BLaER1 (cell line): ENCODE measurements around the gene SLC66A2.
"Not testable (repeated sequence)": the region's sequence is repeated elsewhere in the genome, so short reads cannot be mapped to it uniquely, and the experiment has no call there.

Source experiments
- H3K27ac ChIP-seq: shearing (Covaris generic); formaldehyde crosslinking; 2 replicates; pipeline ENCODE4 v1.8.1; 2022
- H3K27me3 ChIP-seq: shearing (Covaris generic); formaldehyde crosslinking; 2 replicates; pipeline ENCODE4 v1.8.1; 2022
- H3K36me3 ChIP-seq: shearing (Covaris generic); formaldehyde crosslinking; 2 replicates; pipeline ENCODE4 v1.8.1; 2022
- H3K4me1 ChIP-seq: shearing (Covaris generic); formaldehyde crosslinking; 2 replicates; pipeline ENCODE4 v1.8.1; 2022
- H3K4me2 ChIP-seq: shearing (Covaris generic); formaldehyde crosslinking; 2 replicates; pipeline ENCODE4 v1.8.1; 2022
- H3K4me3 ChIP-seq: shearing (Covaris generic); formaldehyde crosslinking; 2 replicates; pipeline ENCODE4 v1.8.1; 2022
- H3K9ac ChIP-seq: shearing (Covaris generic); formaldehyde crosslinking; 2 replicates; pipeline ENCODE4 v1.8.1; 2022
- H3K9me3 ChIP-seq: shearing (Covaris generic); formaldehyde crosslinking; 2 replicates; pipeline ENCODE4 v1.8.1; 2022
- H4K20me1 ChIP-seq: shearing (Covaris generic); formaldehyde crosslinking; 2 replicates; pipeline ENCODE4 v1.8.1; 2022
- Cebpa-rat ChIP-seq: shearing (Covaris generic); IDR thresholded peaks from 2 replicates; pipeline ENCODE4 v1.8.1; 2022

Gene SLC66A2

DNA sequence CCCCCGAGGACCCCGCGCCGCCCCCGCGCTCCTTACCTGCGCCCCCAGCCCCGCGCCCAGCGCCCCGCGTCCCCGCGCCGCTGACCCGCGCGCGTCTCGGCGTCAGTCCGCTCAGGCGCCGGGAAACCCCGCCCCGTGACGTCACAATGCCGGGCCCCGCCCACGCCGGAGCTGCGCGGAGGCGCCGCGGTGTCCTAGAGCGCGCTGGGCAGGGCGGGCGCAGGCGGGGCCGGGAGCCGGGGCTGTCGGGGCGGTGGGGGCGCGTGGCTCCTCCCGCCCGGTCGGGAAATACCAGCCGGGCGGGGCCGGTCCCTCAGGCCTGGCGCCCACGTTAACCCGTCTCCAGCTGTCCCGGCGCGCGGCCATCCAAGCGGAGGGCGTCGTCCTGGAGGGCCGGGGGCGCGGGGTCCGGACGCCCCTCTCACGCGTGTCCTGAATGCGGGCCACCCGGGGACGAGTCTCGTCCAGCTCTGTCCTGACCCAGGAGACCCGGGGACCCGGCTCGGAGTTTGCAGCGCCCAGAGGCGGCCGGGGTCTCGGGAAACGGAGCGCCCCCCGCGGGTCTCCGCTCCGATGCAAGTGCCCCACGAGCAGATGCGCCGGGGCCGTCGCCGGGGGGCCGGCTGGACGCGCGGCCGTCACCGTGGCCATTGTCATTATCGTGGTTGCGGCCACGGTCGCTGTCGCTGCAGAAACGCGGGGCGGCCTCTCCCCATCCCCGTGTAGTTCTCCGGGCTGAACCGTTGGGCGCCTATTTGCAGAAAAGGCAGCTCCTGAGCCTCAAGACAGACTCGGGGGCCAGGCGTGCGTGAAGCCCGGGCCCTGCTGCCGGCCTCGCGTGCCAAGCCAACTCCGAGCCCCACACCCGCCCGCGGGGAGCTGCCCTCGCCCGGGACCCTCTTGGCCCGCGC lies at the start of gene SLC66A2:
Gene SLC66A2, minus strand, starts transcription at position 109 of the 911 bp plus-strand sequence. CDS start 727 bp downstream, outside the sequence.
- peaks cover 23% of the 10 kb centered on the region for H3K36me3 ChIP-seq
- TF ChIP-seq Cebpa-rat, result no peak
- peak within 1 kb of the TSS; percentile 89 for H3K9ac ChIP-seq
- H3K27ac ChIP-seq, result peak within 1 kb of the TSS; percentile 85
- H4K20me1 ChIP-seq, result peaks cover 43% of the 10 kb centered on the region
- H3K4me3 ChIP-seq, result peak within 1 kb of the TSS; percentile 88
- H3K27me3 ChIP-seq, result no peaks in the 10 kb centered on the region
- H3K9me3 ChIP-seq, result no peaks in the 10 kb centered on the region
- peak within 1 kb of the TSS; percentile 99 for H3K4me2 ChIP-seq
- H3K4me1 ChIP-seq, result peaks cover 38% of the 10 kb centered on the region

DNA sequence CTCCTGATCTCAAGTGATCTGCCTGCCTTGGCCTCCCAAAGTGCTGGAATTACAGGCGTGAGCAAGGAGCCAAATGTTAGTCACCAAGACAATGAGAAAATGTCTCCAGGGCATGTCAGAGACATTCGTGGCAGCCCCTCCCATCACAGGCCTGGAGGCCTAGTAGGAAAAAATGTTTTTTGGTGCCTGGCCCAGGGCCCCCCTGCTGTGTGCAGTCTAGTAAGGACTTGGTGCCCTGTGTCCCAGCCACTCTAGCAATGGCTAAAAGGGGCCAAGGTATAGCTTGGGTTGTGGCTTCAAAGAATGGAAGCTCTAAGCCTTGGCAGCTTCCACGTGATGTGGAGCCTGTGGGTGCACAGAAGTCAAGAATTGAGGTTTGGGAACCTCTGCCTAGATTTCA lies 49.4 kb upstream of the SLC66A2 start:
- Histone ChIP-seq H3K27me3 (no peaks in the 10 kb centered on the region), H3K9me3 (peaks cover 36% of the 10 kb centered on the region), H3K4me3 (no peak overlapping the region), H3K4me1 (no peaks in the 10 kb centered on the region), H3K27ac (no peak overlapping the region), H3K4me2 (no peak overlapping the region), H3K9ac (no peak overlapping the region), H3K36me3 (peaks cover 11% of the 10 kb centered on the region; the same call in 1 of the 2 replicates), H4K20me1 (no peaks in the 10 kb centered on the region)
- no peak for TF ChIP-seq Cebpa-rat

DNA sequence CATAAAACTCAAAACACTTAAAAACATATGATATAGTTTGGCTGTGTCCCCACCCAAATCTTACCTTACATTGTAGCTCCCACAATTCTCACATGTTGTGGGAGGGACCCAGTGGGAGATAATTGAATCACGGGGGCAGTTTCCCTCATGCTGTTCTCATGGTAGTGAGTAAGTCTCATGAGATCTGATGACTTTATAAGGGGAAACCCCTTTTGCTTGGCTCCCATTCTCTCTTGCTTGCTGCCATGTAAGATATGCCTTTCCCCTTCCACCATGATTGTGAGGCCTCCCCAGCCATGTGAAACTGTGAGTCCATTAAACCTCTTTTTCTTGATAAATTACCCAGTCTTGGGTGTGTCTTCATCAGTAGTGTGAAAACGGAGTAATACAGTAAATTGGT lies 48.2 kb upstream of the SLC66A2 start:
- H3K4me3 ChIP-seq, H3K27ac ChIP-seq, H4K20me1 ChIP-seq, H3K4me2 ChIP-seq, H3K27me3 ChIP-seq, H3K4me1 ChIP-seq, H3K9ac ChIP-seq: not testable (repeated sequence)
- Histone ChIP-seq H3K36me3 (peaks cover 11% of the 10 kb centered on the region; the same call in 1 of the 2 replicates), H3K9me3 (peaks cover 36% of the 10 kb centered on the region)

DNA sequence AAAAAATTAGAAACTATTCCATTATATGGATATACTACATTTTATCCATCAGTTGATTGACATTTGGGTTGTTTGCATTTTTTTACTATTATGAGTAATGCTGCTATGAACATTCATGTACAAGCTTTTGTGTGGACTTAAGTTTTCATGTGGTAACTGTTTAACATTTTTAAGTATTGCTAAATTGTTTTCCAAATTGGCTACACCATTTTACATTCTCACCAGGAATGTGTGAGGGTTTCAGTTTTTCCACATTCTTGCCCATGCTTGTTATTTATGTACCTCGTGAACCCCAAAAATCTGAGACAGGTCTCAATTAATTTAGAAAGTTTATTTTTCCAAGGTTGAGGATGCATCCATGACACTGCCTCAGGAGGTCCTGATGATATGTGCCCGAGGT lies 40.0 kb upstream of the SLC66A2 start:
- Histone ChIP-seq H3K4me3 (no peak overlapping the region), H3K9me3 (no peaks in the 10 kb centered on the region), H3K4me2 (no peak overlapping the region), H3K27me3 (no peaks in the 10 kb centered on the region), H3K4me1 (peaks cover 15% of the 10 kb centered on the region), H4K20me1 (peaks cover 15% of the 10 kb centered on the region), H3K9ac (no peak overlapping the region), H3K27ac (no peak overlapping the region), H3K36me3 (no peaks in the 10 kb centered on the region)
- no peak for TF ChIP-seq Cebpa-rat

DNA sequence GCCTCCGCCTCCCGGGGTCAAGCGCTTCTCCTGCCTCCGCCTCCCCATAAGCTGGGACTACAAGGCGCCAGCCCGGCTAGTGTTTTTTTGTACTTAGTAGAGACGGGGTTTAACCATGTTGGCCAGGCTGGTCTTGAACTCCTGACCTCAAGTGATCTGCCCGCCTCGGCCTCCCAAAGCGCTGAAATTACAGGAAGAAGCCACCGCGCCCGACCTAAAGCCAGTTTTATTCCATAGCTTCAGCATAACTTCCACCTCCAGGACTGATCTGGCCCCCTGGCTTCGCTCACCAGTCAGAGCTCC lies 37.7 kb upstream of the SLC66A2 start:
- H3K4me1 ChIP-seq, result peaks cover 39% of the 10 kb centered on the region
- H3K9me3 ChIP-seq, result no peaks in the 10 kb centered on the region
- H3K4me2 ChIP-seq, result peak overlapping the region; percentile 85
- H3K36me3 ChIP-seq, result peaks cover 23% of the 10 kb centered on the region
- peak overlapping the region; percentile 86 for H3K9ac ChIP-seq
- H4K20me1 ChIP-seq, result peaks cover 39% of the 10 kb centered on the region
- H3K27ac ChIP-seq, result peak overlapping the region; percentile 94
- no peaks in the 10 kb centered on the region for H3K27me3 ChIP-seq
- no peak for TF ChIP-seq Cebpa-rat
- peak overlapping the region; percentile 93 for H3K4me3 ChIP-seq

DNA sequence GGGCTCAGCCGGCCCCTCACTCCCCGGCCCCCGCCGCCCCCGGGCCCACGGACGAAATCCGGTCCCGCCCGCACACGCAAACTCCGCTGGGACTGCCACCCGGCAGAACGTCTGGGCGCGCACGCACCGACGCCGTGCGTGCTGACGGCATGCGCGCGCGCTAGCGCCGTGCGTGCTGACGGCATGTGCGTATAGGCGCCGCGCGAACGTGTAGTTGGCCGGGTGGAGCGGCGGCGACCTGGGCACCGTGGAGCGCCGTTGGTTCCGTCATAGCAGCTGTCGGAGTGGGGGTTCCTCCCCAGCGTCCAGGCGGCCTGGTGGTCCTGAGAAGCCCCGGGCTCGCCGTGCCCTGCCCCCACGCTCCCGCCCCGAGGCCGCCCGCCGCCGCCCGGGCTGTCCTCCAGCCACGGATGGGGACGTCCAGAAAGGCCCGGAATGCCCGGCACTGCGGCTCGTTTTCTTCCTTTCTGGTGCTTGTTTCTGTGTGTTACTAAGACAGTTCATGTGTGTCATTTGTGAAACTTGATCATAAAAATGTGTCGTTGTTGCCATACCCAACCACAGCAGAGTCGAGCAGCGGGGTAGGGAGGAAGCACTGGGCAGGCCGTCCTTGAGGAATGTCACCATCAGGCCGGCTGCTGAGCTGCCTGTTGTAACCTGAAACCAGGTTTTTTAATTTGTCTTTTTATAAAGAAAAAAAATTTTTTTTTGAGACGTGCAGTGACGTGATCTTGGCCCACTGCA lies 37.2 kb upstream of the SLC66A2 start, which contains the start of gene TXNL4A:
Gene TXNL4A, minus strand, starts transcription at position 113 of the 744 bp plus-strand sequence. CDS start 171 bp downstream, outside the sequence.
- no peaks in the 10 kb centered on the region for H3K9me3 ChIP-seq

DNA sequence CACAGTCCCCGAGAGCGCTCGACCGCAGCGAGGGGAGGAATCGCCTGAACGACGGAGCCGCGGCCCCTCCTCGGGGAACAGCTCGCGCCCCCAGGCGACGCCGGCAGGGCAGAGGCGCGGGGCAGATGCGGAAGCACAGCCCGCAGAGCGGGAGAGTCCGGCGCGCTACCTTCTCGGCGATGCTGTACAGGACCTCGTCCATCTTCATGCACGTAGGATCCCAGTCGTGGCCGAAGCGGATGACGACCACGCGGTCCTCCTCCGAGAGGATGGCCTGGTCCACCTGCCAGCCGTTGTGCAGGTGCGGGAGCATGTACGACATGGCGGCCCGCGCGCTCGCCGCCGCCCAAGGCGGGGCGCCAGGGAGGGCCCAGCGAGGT lies 36.6 kb upstream of the SLC66A2 start:
- Histone ChIP-seq H3K27ac (peak overlapping the region; percentile 94), H3K4me2 (peak overlapping the region; percentile 95), H3K4me3 (peak overlapping the region; percentile 93), H4K20me1 (peaks cover 49% of the 10 kb centered on the region), H3K27me3 (no peaks in the 10 kb centered on the region), H3K4me1 (peaks cover 39% of the 10 kb centered on the region), H3K9me3 (no peaks in the 10 kb centered on the region), H3K36me3 (peaks cover 30% of the 10 kb centered on the region), H3K9ac (peak overlapping the region; percentile 86)
- no peak for TF ChIP-seq Cebpa-rat

More for the DNA sequence above, 37.2 kb upstream of the SLC66A2 start, which contains the start of gene TXNL4A:
- peaks cover 39% of the 10 kb centered on the region for H3K4me1 ChIP-seq
- peaks cover 44% of the 10 kb centered on the region for H4K20me1 ChIP-seq
- peaks cover 29% of the 10 kb centered on the region for H3K36me3 ChIP-seq
- peak within 1 kb of the TSS; percentile 86 for H3K9ac ChIP-seq
- TF ChIP-seq Cebpa-rat, result no peak
- peak within 1 kb of the TSS; percentile 95 for H3K4me2 ChIP-seq
- no peaks in the 10 kb centered on the region for H3K27me3 ChIP-seq
- H3K27ac ChIP-seq, result peak within 1 kb of the TSS; percentile 94
- peak within 1 kb of the TSS; percentile 93 for H3K4me3 ChIP-seq

DNA sequence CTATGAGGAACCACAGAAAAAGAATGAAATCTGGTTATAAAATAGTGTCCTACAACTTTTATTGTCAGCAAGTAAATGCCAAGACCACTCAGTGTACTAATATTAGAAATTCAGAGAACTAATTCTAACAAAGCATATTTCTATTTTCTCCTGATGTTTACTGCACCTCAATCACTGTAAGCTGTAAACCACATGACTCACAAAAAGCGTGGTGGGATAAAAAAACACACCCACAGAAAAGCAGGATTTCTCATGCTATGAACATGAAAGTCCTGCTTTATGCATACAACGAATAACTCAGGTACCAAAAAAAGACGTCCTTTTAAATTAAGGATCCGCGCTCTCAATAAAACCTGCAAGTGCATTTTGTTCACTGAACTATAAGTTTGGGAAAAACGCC lies 36.1 kb upstream of the SLC66A2 start:
- peak overlapping the region; percentile 94 for H3K27ac ChIP-seq
- H3K4me3 ChIP-seq, result peak overlapping the region; percentile 93
- no peaks in the 10 kb centered on the region for H3K27me3 ChIP-seq
- H3K4me1 ChIP-seq, result peaks cover 41% of the 10 kb centered on the region
- H3K4me2 ChIP-seq, result peak overlapping the region; percentile 95
- no peaks in the 10 kb centered on the region for H3K9me3 ChIP-seq
- no peak for TF ChIP-seq Cebpa-rat
- H3K36me3 ChIP-seq, result peaks cover 33% of the 10 kb centered on the region
- H3K9ac ChIP-seq, result peak overlapping the region; percentile 86
- H4K20me1 ChIP-seq, result peaks cover 54% of the 10 kb centered on the region

DNA sequence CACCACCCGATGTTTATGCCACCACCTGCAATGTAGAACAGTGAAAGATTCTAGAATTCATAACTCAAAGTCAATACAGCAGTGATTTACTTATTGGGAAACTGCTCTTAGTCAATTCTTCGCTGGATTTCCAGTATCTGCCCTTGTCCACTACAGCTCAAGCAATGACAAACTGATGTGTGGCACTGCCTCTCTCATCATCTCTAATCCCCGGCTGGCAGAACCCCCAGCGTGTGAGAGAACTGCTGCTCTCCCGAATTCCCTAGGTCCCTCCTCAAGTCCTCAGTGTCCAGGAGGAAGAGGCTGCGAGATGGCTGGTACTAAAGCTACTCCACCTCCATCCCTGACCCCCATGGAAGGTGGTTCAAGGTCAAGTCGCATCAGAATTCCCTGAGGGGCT lies 35.3 kb upstream of the SLC66A2 start:
- Histone ChIP-seq H3K4me1 (peaks cover 46% of the 10 kb centered on the region), H3K36me3 (peaks cover 41% of the 10 kb centered on the region), H3K9ac (peak overlapping the region; percentile 86), H3K4me3 (peak overlapping the region; percentile 93), H3K27me3 (no peaks in the 10 kb centered on the region), H3K4me2 (peak overlapping the region; percentile 95), H4K20me1 (peaks cover 63% of the 10 kb centered on the region), H3K9me3 (no peaks in the 10 kb centered on the region), H3K27ac (0 out of 2 replicates have a peak overlapping the region, but pooled peaks have one; percentile 94)
- no peak for TF ChIP-seq Cebpa-rat

DNA sequence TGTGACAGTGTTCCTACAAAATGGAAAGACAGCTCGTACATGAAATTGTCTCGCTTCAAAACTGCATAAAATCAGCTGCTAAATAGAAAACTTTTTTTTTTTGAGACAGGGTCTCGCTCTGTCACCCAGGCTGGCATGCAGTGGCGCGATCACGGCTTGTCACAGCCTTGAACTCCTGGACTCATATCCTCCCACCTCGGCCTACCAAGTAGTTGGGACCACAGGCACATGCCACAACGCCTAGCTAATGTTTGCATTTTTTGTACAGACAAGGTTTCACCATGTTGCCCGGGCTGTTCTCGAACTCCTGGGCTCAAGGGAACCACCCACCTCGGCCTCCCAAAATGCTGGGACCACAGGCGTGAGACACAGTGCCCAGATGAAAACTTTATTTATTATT lies 33.7 kb upstream of the SLC66A2 start:
- Histone ChIP-seq H3K4me2 (no peak overlapping the region), H3K27ac (no peak overlapping the region), H3K4me1 (peaks cover 46% of the 10 kb centered on the region), H3K36me3 (peaks cover 48% of the 10 kb centered on the region), H3K27me3 (no peaks in the 10 kb centered on the region), H3K4me3 (no peak overlapping the region), H3K9me3 (no peaks in the 10 kb centered on the region), H4K20me1 (peaks cover 78% of the 10 kb centered on the region), H3K9ac (no peak overlapping the region)
- TF ChIP-seq Cebpa-rat, result no peak
